ENCODE results near the gene CFAP119.

Gene CFAP119

GRCh38 chr16:30760577-30761426 lies 1.1 kb downstream of the CFAP119 start:
- DNase-seq, result no peak

DNA sequence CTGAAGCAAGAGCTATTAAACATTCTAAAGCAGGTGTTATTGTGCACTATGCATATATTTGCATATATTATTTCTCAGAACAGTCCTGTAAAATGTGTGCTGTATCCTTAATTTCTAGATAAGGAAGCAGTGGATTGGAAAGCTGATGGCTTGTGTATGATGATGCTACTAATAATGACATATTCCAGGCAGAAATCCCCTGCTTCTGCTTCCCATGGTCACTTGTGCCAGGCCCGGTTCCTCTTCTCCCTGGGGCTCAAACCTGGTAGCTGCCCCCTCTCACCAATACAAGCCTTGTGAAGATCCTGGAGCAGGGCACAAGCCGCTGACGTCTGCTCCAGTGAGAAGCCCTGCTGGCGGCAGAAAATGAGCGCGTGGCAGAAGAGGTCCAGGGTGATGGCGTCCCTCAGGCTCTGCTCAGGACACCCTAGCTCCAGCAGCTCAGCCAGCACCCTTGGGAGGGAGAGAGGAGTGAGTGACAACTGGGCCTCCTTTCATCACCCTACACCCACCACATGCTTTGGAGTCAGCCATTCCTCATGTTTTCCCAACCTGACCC lies 1.8 kb downstream of the CFAP119 start:
- DNase-seq, result no peak

GRCh38 chr16:30758988-30759491 lies 2.8 kb downstream of the CFAP119 start:
- no peak for DNase-seq

DNA sequence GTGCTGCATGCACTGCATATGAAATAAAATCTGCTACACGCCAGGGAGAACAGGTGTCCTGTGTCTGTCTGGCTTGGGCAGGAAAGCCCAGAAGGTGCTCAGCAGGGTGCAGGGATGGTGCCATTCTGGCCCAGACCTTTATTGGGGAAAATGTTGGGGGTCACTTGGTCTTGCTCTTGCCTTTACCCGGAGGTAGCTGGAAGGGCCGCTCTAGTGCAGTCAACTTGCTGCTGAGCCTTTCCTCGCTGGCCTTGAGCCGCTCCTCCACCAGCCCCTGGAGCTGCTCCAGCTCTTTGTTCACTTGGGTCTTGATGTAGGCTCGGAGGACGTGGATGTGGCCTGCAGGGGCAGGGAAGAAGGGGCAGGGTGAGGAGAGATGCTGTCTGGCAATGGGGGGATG lies 4.5 kb downstream of the CFAP119 start:
- no peak for DNase-seq

GRCh38 chr16:30756781-30757100 lies 5.1 kb downstream of the CFAP119 start:
- no peak for DNase-seq

GRCh38 chr16:30755955-30756780 lies 5.7 kb downstream of the CFAP119 start:
- no peak for DNase-seq

GRCh38 chr16:30753596-30753995 lies 8.3 kb downstream of the CFAP119 start:
- DNase-seq, result no peak

GRCh38 chr16:30750876-30751465 lies 10.9 kb downstream of the CFAP119 start:
- DNase-seq, result no peak

DNA sequence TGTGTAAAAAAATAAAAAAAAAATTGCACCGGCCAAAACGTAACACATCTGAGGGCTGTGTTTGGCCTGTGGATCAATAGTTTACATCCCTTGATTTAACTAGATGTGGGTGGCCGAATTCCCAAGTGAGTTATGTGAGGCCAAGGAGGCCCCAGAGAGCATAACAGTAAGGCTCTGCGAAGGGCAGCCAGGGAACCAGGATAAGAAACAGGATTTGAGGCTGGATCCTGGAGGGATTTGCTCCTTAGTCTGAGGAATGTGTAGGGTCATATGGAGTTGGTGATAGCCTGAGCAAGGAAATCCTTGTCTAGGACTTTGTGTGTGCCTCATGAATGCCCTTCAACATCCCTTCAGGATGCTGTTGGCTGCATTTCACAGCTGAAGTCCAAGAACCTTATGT lies 11.7 kb downstream of the CFAP119 start:
- DNase-seq, result no peak

- no peak for DNase-seq
These were observed 13.0 kb downstream of the CFAP119 start for GRCh38 chr16:30748634-30749445.

- DNase-seq, result peak; percentile 99
These were observed 13.8 kb downstream of the CFAP119 start, which contains the start of gene PHKG2 for GRCh38 chr16:30747799-30748633. Gene PHKG2 (plus strand): TSS chr16:30748425. CDS start chr16:30748821, 396 bp downstream.

DNA sequence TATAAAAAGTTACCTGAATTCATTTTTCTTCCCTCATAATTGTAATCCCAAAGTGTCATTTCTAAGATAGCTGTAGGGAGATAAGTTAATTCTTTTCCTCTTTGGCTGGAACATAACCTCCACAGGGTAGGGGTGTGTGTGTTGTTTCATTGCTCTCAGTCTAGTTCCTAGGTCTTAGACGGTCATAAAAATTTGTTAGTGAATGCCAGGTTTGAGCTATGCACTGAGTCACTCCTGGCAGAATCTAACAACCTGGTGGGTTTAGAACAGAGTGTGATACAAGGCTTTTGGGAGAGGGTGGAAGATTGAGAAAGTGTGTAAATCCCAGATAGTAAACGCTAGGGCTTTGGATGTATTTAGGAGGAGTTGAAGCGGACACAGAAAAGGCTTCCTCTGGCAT lies 14.5 kb downstream of the CFAP119 start:
- no peak for DNase-seq

GRCh38 chr16:30746638-30747175 lies 15.2 kb downstream of the CFAP119 start:
- DNase-seq, result no peak

DNA sequence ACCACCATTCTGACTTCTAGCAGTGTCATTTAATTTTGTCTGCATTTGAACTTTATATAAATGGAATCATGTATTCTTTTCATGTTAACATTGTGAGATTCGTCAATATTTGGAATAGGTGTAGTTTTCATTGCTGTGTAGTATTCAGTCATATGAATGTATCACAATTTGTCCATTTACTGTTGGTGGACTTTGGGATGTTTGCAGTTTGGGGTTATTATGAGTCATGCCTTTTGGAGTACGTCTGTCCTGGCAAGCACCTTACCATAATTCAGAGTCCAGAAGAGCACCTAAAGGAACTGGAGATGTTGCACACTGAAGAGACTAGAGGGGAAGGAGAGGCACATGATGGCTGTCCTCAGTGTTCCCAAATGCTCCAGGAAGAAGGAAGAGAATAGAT lies 16.8 kb downstream of the CFAP119 start:
- DNase-seq, result no peak

GRCh38 chr16:30744183-30744582 lies 17.7 kb downstream of the CFAP119 start:
- DNase-seq, result no peak

- no peak for DNase-seq
These were observed 18.1 kb downstream of the CFAP119 start for GRCh38 chr16:30743716-30744115.

DNA sequence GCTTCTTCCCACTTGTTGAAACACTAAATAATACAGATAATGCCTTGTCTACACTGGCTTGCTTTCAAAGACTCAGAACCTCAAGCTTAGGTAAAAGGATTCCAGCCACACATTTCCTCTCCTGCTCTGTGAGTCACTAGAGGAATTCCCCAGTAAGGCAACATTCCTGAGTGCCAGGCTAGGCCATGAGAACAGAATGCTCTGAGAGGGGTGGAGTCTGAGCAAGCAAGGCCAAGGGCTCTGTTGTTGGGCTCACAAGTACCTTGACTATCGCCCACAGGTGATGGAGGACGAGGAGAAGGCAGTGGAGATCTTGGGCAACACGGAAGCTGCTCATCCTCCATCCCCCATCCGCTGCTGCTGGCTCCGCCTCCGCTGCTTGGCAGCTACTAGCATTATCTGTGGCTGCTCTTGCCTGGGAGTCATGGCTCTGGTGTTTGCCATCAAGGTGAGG lies 20.4 kb downstream of the CFAP119 start:
- DNase-seq, result no peak

DNA sequence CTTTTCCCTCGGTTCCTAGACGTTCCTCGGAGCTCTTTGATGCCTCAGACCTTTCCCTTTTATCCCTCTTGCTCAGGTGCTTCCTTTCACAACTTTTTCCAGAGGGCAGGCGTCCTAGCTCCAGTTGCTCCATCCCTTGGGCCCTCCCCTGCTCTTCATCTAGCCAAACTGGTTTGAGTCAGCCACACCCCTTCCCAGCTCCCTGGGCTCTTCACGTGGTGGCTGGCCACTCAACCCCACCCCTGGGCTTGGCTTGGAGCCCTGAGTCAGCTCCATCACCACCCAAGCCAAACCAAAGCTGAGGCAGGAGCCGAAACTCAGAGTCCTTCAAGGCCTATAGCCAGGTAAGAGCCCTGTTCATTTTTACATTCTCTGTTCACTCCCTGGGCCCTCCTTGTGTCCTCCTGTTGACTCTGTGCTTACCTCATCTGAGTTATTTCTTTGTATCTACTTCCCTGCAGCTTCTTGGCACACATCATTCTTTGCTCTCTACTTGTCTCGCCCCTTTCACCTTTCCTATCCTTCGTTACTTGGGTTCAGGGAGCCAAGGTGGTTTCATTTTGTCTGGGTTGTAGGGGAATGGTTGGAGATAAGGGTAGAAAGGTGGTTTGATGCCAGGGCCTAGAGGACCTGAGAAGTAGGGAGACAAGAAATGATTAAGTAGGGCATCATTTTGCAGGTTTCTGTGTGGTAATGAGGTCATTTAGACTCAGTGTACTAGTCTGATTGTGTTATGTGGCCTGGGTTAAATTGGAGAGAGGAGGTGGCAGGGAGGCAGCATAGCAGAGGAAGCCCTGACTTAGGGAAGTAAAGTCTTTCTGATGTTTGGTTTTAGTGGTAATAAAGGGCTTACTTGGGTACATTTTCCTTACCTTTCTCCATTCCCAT lies 21.3 kb downstream of the CFAP119 start:
- no peak for DNase-seq
